Measurements from ENCODE around the gene PRKN.

GRCh38 chr6:161383951-161384350 lies 1343.6 kb downstream of the PRKN start:
- TF ChIP-seq CTCF (IDR thresholded peaks at IDR 0.05; ENCODE audit: low read depth, low read length) = no peak
- no peak for TF ChIP-seq POLR2A (IDR thresholded peaks at IDR 0.05; ENCODE audit: extremely low read depth, insufficient read length)
- TF ChIP-seq, protein P1, sequence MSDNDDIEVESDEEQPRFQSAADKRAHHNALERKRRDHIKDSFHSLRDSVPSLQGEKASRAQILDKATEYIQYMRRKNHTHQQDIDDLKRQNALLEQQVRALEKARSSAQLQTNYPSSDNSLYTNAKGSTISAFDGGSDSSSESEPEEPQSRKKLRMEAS (IDR thresholded peaks at IDR 0.05; ENCODE audit: low read depth, low read length) = no peak
